Esophagus muscularis mucosa (tissue), 4 donors: ENCODE measurements around the gene PAM16.

Experiments used
- CTCF ChIP-seq, 3 experiments: fragments of 200-600 bp in 2 of 3; fragments of 450-650 bp in 1 of 3; sonication (generic) in 2 of 3; IDR thresholded peaks; one replicate each; pipeline ENCODE4 v1.5.1; 2017 to 2019; ENCODE audit warnings: antibody characterized with exemption in 3 of 3, mild to moderate bottlenecking in 2 of 3, moderate library complexity in 1 of 3
- EP300 ChIP-seq: sonication (generic); formaldehyde crosslinking; IDR thresholded peaks from one replicate; pipeline ENCODE4 v1.6.1; 2017; ENCODE audit warnings: antibody characterized with exemption
- POLR2A ChIP-seq: fragments of 450-650 bp; IDR thresholded peaks from one replicate; pipeline ENCODE4 v1.6.1; 2017; ENCODE audit warnings: antibody characterized with exemption, moderate library complexity, mild to moderate bottlenecking, low read depth

GRCh38 chr16:4303973-4304372 lies 47.1 kb downstream of the PAM16 start:
- TF ChIP-seq CTCF (IDR thresholded peaks at IDR 0.05) (no peak), EP300 (no peak), POLR2A (no peak)
